H1 (cell line): ENCODE results near the gene ENPP7. TPM values are rescaled to one million over a fixed set of nuclear protein-coding genes. Genes with fewer than 3 reads are reported as not detected.

Experiments used
- CTCF ChIA-PET: fragments of 300-600 bp; sonication (Branson Sonifier 250); formaldehyde crosslinking; loops from one replicate; lab custom pipeline; 2021; ENCODE audit not compliant: partially characterized antibody; lab: Charles Lee
- POLR2A ChIA-PET: fragments of 300-600 bp; sonication (Branson Sonifier 250); formaldehyde crosslinking; loops from one replicate; lab custom pipeline; 2021; ENCODE audit warnings: inconsistent platforms; ENCODE audit not compliant: partially characterized antibody; lab: Charles Lee
- DNase-seq, 2 experiments: peaks; one replicate each; pipeline versions ENCODE4 v3.0.0 to v3.0.0-alpha.2; 2010 to 2022; ENCODE audit warnings: low spot score in 2 of 2, low read depth in 1 of 2, mixed read lengths in 1 of 2
- FAIRE-seq: peaks from 2 replicates; lab custom pipeline; 2011; peaks lifted over from hg19 to GRCh38; lab: Jason Lieb, UNC
- H2AFZ ChIP-seq: 2 replicates; pipeline ENCODE4 v1.8.1; 2012; ENCODE audit warnings: low read length, inconsistent platforms
- H2AK5ac ChIP-seq: 2 replicates; pipeline ENCODE4 v1.6.1; 2013; ENCODE audit warnings: low read depth, low read length
- H2BK120ac ChIP-seq: replicated peaks from 2 replicates; pipeline ENCODE3; 2013; ENCODE audit warnings: low read depth, low read length, inconsistent platforms
- H2BK12ac ChIP-seq: 2 replicates; pipeline ENCODE4 v1.6.1; 2013; ENCODE audit warnings: low read depth, low read length
- H2BK15ac ChIP-seq: 2 replicates; pipeline ENCODE4 v1.6.1; 2013; ENCODE audit warnings: low read length
- H2BK20ac ChIP-seq: 2 replicates; pipeline ENCODE4 v1.6.1; 2013; ENCODE audit warnings: low read length
- H2BK5ac ChIP-seq: 2 replicates; pipeline ENCODE4 v1.6.1; 2013; ENCODE audit warnings: low read depth, low read length
- H3K14ac ChIP-seq: 2 replicates; pipeline ENCODE4 v1.6.1; 2013; ENCODE audit warnings: inconsistent platforms; ENCODE audit not compliant: insufficient read length
- H3K18ac ChIP-seq: 2 replicates; pipeline ENCODE4 v1.6.1; 2013; ENCODE audit warnings: low read length; ENCODE audit errors: extremely low read depth
- H3K23ac ChIP-seq: 2 replicates; pipeline ENCODE4 v1.6.1; 2013; ENCODE audit warnings: inconsistent platforms; ENCODE audit not compliant: insufficient read length
- H3K23me2 ChIP-seq: 2 replicates; pipeline ENCODE4 v1.6.1; 2013; ENCODE audit warnings: low read depth, low read length
- H3K27ac ChIP-seq: 2 replicates; pipeline ENCODE4 v1.6.1; 2011; ENCODE audit warnings: low read depth, low read length, inconsistent platforms
- H3K27me3 ChIP-seq, 4 experiments: replicated peaks in 1 of 4; 1 replicate in 1 of 4; 2 replicates in 3 of 4; pipeline versions ENCODE4 v1.6.1 to v1.8.1; 2011 to 2013; ENCODE audit warnings: low read length in 3 of 4, mild to moderate bottlenecking in 3 of 4, inconsistent platforms in 2 of 4, mixed read lengths in 2 of 4, moderate library complexity in 1 of 4; ENCODE audit not compliant: control insufficient read depth in 3 of 4, insufficient read depth in 3 of 4; ENCODE audit errors: extremely low read depth in 1 of 4
- H3K36me3 ChIP-seq, 4 experiments: 2 replicates each; pipeline versions ENCODE4 v1.6.1 to v1.8.1; 2011 to 2013; ENCODE audit warnings: mild to moderate bottlenecking in 4 of 4, low read length in 3 of 4, moderate library complexity in 2 of 4, control low read depth in 1 of 4, inconsistent platforms in 1 of 4; ENCODE audit not compliant: insufficient read depth in 4 of 4, control insufficient read depth in 2 of 4
- H3K4ac ChIP-seq: replicated peaks from 2 replicates; pipeline ENCODE3; 2013; ENCODE audit warnings: low read length, low read depth, mixed read lengths, inconsistent platforms; ENCODE audit not compliant: insufficient read length
- H3K4me1 ChIP-seq, 4 experiments: replicated peaks in 1 of 4; 1 replicate in 1 of 4; 2 replicates in 3 of 4; pipeline versions ENCODE4 v1.6.1 to v1.8.1; 2011 to 2013; ENCODE audit warnings: low read length in 3 of 4, inconsistent platforms in 2 of 4, mixed read lengths in 1 of 4; ENCODE audit not compliant: insufficient read depth in 4 of 4, control insufficient read depth in 3 of 4
- H3K4me2 ChIP-seq, 2 experiments: 2 replicates each; pipeline versions ENCODE4 v1.6.1 to v1.8.1; 2011 to 2013; ENCODE audit warnings: low read depth in 2 of 2, low read length in 2 of 2, control low read depth in 1 of 2, inconsistent platforms in 1 of 2, mild to moderate bottlenecking in 1 of 2; ENCODE audit not compliant: insufficient read depth in 1 of 2
- H3K4me3 ChIP-seq, 4 experiments: fragments of 200-600, 300-600 bp in 1 of 4; sonication (generic), shearing (Covaris generic), sonication (Bioruptor Twin) in 1 of 4; 2 replicates each; pipeline versions ENCODE4 v1.5.1 to v1.8.1; 2011 to 2016; ENCODE audit warnings: low read length in 4 of 4, low read depth in 3 of 4, control low read depth in 2 of 4, inconsistent platforms in 2 of 4, mild to moderate bottlenecking in 2 of 4, mixed read lengths in 1 of 4, moderate library complexity in 1 of 4; ENCODE audit not compliant: insufficient read depth in 2 of 4; ENCODE audit errors: extremely low read depth in 1 of 4
- H3K56ac ChIP-seq: replicated peaks from 2 replicates; pipeline ENCODE3; 2013; ENCODE audit warnings: low read depth, mild to moderate bottlenecking, mixed read lengths, low read length, inconsistent platforms; ENCODE audit not compliant: insufficient read length
- H3K79me1 ChIP-seq: 2 replicates; pipeline ENCODE4 v1.6.1; 2013; ENCODE audit warnings: low read depth, low read length, control low read depth
- H3K79me2 ChIP-seq, 2 experiments: 2 replicates each; pipeline versions ENCODE4 v1.6.1 to v1.8.1; 2012 to 2013; ENCODE audit warnings: low read length in 2 of 2, mild to moderate bottlenecking in 2 of 2, inconsistent platforms in 1 of 2; ENCODE audit not compliant: insufficient read depth in 2 of 2, control insufficient read depth in 1 of 2
- H3K9ac ChIP-seq, 4 experiments: replicated peaks in 1 of 4; 1 replicate in 1 of 4; 2 replicates in 3 of 4; pipeline versions ENCODE4 v1.6.1 to v1.8.1; 2011 to 2013; ENCODE audit warnings: low read depth in 3 of 4, low read length in 3 of 4, control low read depth in 2 of 4, mild to moderate bottlenecking in 2 of 4, moderate library complexity in 2 of 4, inconsistent platforms in 1 of 4; ENCODE audit errors: extremely low read depth in 1 of 4
- H3K9me3 ChIP-seq, 2 experiments: 2 replicates each; pipeline versions ENCODE4 v1.6.1 to v1.8.1; 2012 to 2013; ENCODE audit warnings: mild to moderate bottlenecking in 2 of 2, moderate library complexity in 2 of 2, control low read depth in 1 of 2, inconsistent platforms in 1 of 2, low read depth in 1 of 2, low read length in 1 of 2, mixed read lengths in 1 of 2; ENCODE audit not compliant: insufficient read depth in 2 of 2
- H4K20me1 ChIP-seq, 2 experiments: replicated peaks in 1 of 2; 2 replicates each; pipeline versions ENCODE3 to v1.8.1; 2011 to 2013; ENCODE audit warnings: inconsistent platforms in 2 of 2, low read length in 2 of 2, mild to moderate bottlenecking in 1 of 2; ENCODE audit not compliant: insufficient read depth in 2 of 2, control insufficient read depth in 1 of 2
- H4K5ac ChIP-seq: 2 replicates; pipeline ENCODE4 v1.6.1; 2013; ENCODE audit warnings: low read length, low read depth, mixed read lengths, inconsistent platforms; ENCODE audit not compliant: insufficient read length
- H4K8ac ChIP-seq: 2 replicates; pipeline ENCODE4 v1.8.0; 2013; ENCODE audit warnings: mild to moderate bottlenecking, moderate library complexity, low read length, inconsistent platforms; ENCODE audit not compliant: insufficient read depth; ENCODE audit errors: extremely low read depth
- H4K91ac ChIP-seq: replicated peaks from 2 replicates; pipeline ENCODE3; 2013; ENCODE audit warnings: low read length, mixed read lengths, inconsistent platforms; ENCODE audit not compliant: insufficient read length
- CHD1 ChIP-seq: IDR thresholded peaks from 2 replicates; pipeline ENCODE4 v1.6.1; 2012; ENCODE audit warnings: low read depth, low read length, improper control_type of control experiment
- CHD2 ChIP-seq: IDR thresholded peaks from 2 replicates; pipeline ENCODE4 v1.6.1; 2012; ENCODE audit warnings: low read length, improper control_type of control experiment
- GTF2F1 ChIP-seq: IDR thresholded peaks from 2 replicates; pipeline ENCODE4 v1.6.1; 2012; ENCODE audit warnings: low read depth, low read length, improper control_type of control experiment, borderline replicate concordance
- KDM1A ChIP-seq: fragments of 200-600, 300-600 bp; sonication (generic); IDR thresholded peaks from 2 replicates; pipeline ENCODE4 v1.7.1; 2016; ENCODE audit warnings: mild to moderate bottlenecking, low read length, borderline replicate concordance
- KDM4A ChIP-seq: IDR thresholded peaks from one replicate; pipeline ENCODE4 v1.7.1; 2012; ENCODE audit warnings: low read depth, mild to moderate bottlenecking, moderate library complexity, low read length, inconsistent platforms; ENCODE audit not compliant: severe bottlenecking
- POU5F1 ChIP-seq: IDR thresholded peaks from 2 replicates; pipeline ENCODE4 v1.6.1; 2011; ENCODE audit warnings: low read depth, mild to moderate bottlenecking, low read length, moderate library complexity
- SIX5 ChIP-seq: IDR thresholded peaks from 2 replicates; pipeline ENCODE4 v1.6.1; 2011; ENCODE audit warnings: mild to moderate bottlenecking, low read depth, low read length
- SUZ12 ChIP-seq: fragments of 200-600 bp; sonication (generic); IDR thresholded peaks from 2 replicates; pipeline ENCODE4 v1.6.1; 2012; ENCODE audit warnings: mild to moderate bottlenecking, inconsistent platforms, low read length, moderate library complexity, mixed read lengths
- ZNF274 ChIP-seq: IDR thresholded peaks from 2 replicates; pipeline ENCODE4 v1.7.0; 2012; ENCODE audit warnings: low read length, borderline replicate concordance; ENCODE audit errors: extremely low read depth
- WGBS, 2 experiments: shearing (Covaris generic) in 1 of 2; methylation state at CpG; one replicate each; pipeline versions ENCODE4 v1.1.6 to v1.1.7; 2013 to 2015; ENCODE audit warnings: low lambda C conversion rate in 2 of 2, mixed read lengths in 2 of 2, inconsistent platforms in 1 of 2, low coverage in 1 of 2, missing lambda C conversion rate in 1 of 2; ENCODE audit not compliant: insufficient replicate concordance in 2 of 2, insufficient coverage in 1 of 2, insufficient read length in 1 of 2; ENCODE audit errors: extremely low coverage in 1 of 2, missing lambda C conversion rate in 1 of 2; 5-methylcytosine and 5-hydroxymethylcytosine counted together
- polyA plus RNA-seq, 7 experiments: library from polyadenylated mRNA; depleted of rRNA in 3 of 7; stranded (reverse) in 5 of 7; unstranded in 2 of 7; fragments of >200 nt in 5 of 7; fragments of 200-250 nt in 2 of 7; gene quantifications; 1 replicate in 5 of 7; 2 replicates in 1 of 7; 4 replicates in 1 of 7; pipeline versions ENCODE4 v1.2.1 to v1.2.3, GENCODE V29; 2011 to 2013; ENCODE audit warnings: missing spikeins in 2 of 7, mixed read lengths in 2 of 7
- total RNA-seq: library from RNA; stranded (reverse); fragmentation: NEBNext Ultra II Directional; extraction: Animal tissue kit (Norgen Biotek cat#: 25700); gene quantifications from 2 replicates; pipeline ENCODE4 v1.2.1, GENCODE V29; 2021
- TF ChIP-seq, protein P1 (sequence below): IDR thresholded peaks from 2 replicates; pipeline ENCODE4 v1.6.1; 2012; ENCODE audit warnings: inconsistent platforms

The ENPP7 gene
- total and polyA plus RNA-seq, 2 of the 8 experiments (the other 6 are each of a cell fraction or from before 2014, with no cell fraction given) = not detected

DNA sequence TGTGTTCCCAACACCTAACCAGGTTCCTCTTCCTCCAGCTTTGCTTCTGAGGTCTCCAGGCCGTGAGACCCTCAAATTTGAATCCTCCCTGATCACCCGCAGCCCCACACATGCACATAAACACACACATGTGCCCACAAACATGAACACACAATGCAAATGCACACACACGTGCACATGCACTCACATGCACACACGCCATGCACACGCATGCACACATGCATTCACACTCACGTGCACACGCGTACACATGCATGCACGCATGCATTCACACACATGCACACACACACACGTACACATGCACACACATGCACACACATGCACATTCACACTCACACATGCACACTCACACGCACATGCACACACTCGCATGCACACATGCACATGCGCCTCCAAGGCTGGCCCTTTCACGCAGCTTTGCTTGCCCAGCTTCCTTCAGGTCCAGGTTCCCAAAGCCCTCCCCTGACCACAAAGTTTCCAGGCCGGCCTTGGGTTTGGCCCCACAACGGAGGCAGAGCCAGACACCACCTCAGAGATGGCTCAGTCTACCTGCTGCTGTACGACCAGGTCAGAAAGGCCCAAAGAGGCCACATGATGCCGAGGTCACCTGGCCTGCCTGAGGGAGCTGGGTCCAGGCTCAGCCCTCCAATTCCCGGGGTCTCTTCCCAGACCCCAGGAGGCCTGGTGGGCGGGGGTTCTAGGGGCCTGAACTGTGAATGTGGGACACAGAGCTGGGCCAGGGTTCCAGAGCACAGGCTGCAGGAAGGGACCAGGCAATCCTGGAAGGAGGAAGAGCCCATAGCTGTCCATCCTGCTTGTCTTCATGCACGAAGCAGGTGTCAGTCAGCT is 39.5 kb upstream of the ENPP7 start:
- no peak overlapping the region for H2AK5ac ChIP-seq
- H2BK5ac ChIP-seq = peak overlapping the region; percentile 28; the same call in 1 of the 2 replicates
- peaks cover 0 to 7% (median 0%) of the 10 kb centered on the region in 4 experiments; a peak in 3 of 7 replicates for H3K27me3 ChIP-seq
- no peaks in the 10 kb centered on the region for H3K9me3 ChIP-seq
- H3K79me2 ChIP-seq = no peaks in the 10 kb centered on the region
- no peak overlapping the region for H3K27ac ChIP-seq
- H4K8ac ChIP-seq = no peak overlapping the region; the same call in 1 of the 2 replicates
- peaks cover 5 to 26% (median 13%) of the 10 kb centered on the region in 4 experiments for H3K4me1 ChIP-seq
- no peaks in the 10 kb centered on the region; the same call in 1 of the 2 replicates for H3K23me2 ChIP-seq
- no peak overlapping the region for H4K5ac ChIP-seq
- no peak overlapping the region for H3K4me2 ChIP-seq
- no peak overlapping the region for H3K4me3 ChIP-seq
- H3K14ac ChIP-seq = no peak overlapping the region
- H3K9ac ChIP-seq = no peak overlapping the region
- no peak overlapping the region for H2AFZ ChIP-seq
- no peak overlapping the region for H3K4ac ChIP-seq
- ChIA-PET CTCF (interaction anchor here (0.7 to 3.2 kb wide), 9 partner anchors 12 to 290 kb away, joined by 3 to 14 read pairs (median 3); no protein-coding TSS in a partner anchor), POLR2A (interaction anchor here (0.7 kb wide), 1 partner anchor 602 kb away, joined by 3 read pairs; no protein-coding TSS in a partner anchor)
- no peak overlapping the region; the same call in 1 of the 2 replicates for H3K18ac ChIP-seq
- FAIRE-seq (no peak), DNase-seq (no peak)
- TF ChIP-seq SUZ12 (peak; percentile 33; the same call in 1 of the 2 replicates), ZNF274 (no peak), POU5F1 (no peak), SIX5 (no peak), CHD2 (no peak), GTF2F1 (no peak), KDM4A (no peak), CHD1 (no peak), KDM1A (no peak)
- TF ChIP-seq, protein P1, sequence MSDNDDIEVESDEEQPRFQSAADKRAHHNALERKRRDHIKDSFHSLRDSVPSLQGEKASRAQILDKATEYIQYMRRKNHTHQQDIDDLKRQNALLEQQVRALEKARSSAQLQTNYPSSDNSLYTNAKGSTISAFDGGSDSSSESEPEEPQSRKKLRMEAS = 0 out of 2 replicates have a peak, but pooled peaks have one; percentile 16
- peak overlapping the region; percentile 51 for H4K91ac ChIP-seq
- H3K79me1 ChIP-seq = no peaks in the 10 kb centered on the region
- no peak overlapping the region for H3K23ac ChIP-seq
- peak overlapping the region; percentile 52; the same call in 1 of the 2 replicates for H2BK20ac ChIP-seq
- H3K56ac ChIP-seq = no peak overlapping the region
- peak overlapping the region; percentile 95; the same call in 1 of the 2 replicates for H2BK12ac ChIP-seq
- no peak overlapping the region for H2BK120ac ChIP-seq
- H3K36me3 ChIP-seq = no peaks in the 10 kb centered on the region
- H4K20me1 ChIP-seq = peaks cover 0 to 5% of the 10 kb centered on the region in 2 experiments
- H2BK15ac ChIP-seq = peak overlapping the region; percentile 46
- 81% methylated on average over 20 of the region's 21 CpGs; no CpG with 5 or more reads in 1 of the 2 experiments for WGBS, 2 experiments
